ENCODE data around the gene NLRC5. TPM values are rescaled to one million over a fixed set of nuclear protein-coding genes. Genes with fewer than 3 reads are reported as not detected.

The NLRC5 gene
- total and polyA plus RNA-seq, 9 of the 15 experiments (the other 6 are each of a cell fraction or from before 2014, with no cell fraction given) = 0.59 to 0.71 TPM; not detected in 7

GRCh38 chr16:57062329-57062728 is 73.0 kb downstream of the NLRC5 start (continued):
- TF ChIP-seq ZNF695 (CRISPR knock-in tag; IDR thresholded peaks at IDR 0.05) (no peak), ZNF609 (CRISPR knock-in tag; IDR thresholded peaks at IDR 0.05; ENCODE audit: borderline replicate concordance) (no peak), CBFB (CRISPR knock-in tag; IDR thresholded peaks at IDR 0.05) (no peak), CREB5 (CRISPR knock-in tag; IDR thresholded peaks at IDR 0.05) (no peak), GABPB1 (CRISPR knock-in tag; IDR thresholded peaks at IDR 0.05) (no peak), ATF7 (IDR thresholded peaks at IDR 0.05) (peak; percentile 99), PHTF2 (CRISPR knock-in tag; IDR thresholded peaks at IDR 0.05) (no peak), TAF9B (IDR thresholded peaks at IDR 0.05; ENCODE audit: partially characterized antibody) (peak; percentile 83), NR2C2 (CRISPR knock-in tag; IDR thresholded peaks at IDR 0.05) (no peak), NR2C2 (tag; IDR thresholded peaks at IDR 0.05) (peak; percentile 46; the same call in 1 of the 2 replicates), ZNF347 (CRISPR knock-in tag; IDR thresholded peaks at IDR 0.05; ENCODE audit: low read depth) (no peak), ZNF175 (CRISPR knock-in tag; IDR thresholded peaks at IDR 0.05; ENCODE audit: low read depth) (no peak), FOXA3 (CRISPR knock-in tag; conservative IDR thresholded peaks at IDR 0.05 in 1 of 2, IDR thresholded peaks at IDR 0.05 in 1 of 2) (peak in 1 of 2 experiments; percentile 18; a peak in 1 of 4 replicates), ZNF217 (CRISPR knock-in tag; IDR thresholded peaks at IDR 0.05) (no peak)
